ENCODE data around the gene GALR2.
"Not testable (repeated sequence)": the region's sequence is repeated elsewhere in the genome, so short reads cannot be mapped to it uniquely, and the experiment has no call there.

The GALR2 gene

GRCh38 chr17:76049836-76050537, 24.6 kb upstream of the GALR2 start:
- DNase-seq: no peak

DNA sequence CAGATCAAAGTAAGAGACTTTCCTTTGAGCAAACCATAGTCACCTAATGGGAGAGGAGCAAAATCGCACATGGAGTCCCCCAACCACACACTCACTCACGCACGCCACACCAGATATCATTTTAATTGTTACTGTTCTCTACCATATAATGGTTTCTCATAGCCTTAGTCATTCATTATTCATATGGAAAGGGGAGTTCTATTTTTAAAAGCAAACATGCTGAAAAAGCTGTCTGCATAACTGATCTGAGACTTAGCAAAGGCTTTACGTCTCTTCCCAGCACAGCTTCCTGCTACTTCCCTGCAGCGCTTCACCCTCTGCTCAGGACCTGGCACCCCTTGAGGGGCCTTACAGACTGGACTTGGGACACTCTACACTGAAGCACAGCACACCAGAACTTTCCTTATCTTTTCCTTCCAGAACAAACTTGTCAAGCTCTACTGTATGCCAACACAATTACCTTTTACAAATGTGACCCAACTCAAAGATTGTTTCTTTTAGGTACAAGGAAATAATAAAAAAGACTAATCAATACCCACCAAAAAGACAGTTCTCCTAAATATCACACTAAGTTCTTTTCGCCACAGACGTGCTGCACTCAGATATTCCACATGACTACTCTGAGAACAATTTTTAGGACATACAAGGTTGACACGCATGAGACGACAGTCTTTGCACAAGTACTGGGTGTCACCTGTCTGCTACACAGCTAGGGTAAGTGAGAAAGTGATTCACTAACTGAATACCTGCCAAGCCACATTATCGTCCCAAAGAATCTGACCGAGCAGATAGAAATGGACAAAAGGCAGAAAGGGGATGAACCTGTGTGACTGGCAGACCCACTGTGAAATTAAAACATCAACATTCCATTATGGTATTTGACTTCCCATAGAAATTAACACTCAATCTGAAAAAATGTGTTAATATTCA, 23.8 kb upstream of the GALR2 start:
- DNase-seq: no peak

DNA sequence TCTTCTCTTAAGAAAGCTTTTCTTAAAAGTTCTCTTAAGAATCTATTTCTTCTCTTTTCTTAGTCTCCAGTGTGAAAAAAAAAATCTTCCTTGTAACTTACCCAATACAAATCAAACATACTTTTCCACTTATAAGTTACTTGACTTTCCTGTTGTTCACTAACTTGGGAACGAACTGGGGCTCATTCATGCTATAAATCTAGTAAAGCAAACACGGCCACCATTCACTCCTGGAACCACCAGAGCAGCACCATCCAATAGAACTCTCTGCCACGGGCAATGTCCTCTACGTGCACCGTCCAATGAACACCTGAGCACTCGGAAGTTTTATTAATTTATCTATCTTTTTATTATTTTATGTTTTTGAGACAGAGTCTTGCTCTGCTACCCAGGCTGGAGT, 23.0 kb upstream of the GALR2 start:
- no peak for DNase-seq

DNA sequence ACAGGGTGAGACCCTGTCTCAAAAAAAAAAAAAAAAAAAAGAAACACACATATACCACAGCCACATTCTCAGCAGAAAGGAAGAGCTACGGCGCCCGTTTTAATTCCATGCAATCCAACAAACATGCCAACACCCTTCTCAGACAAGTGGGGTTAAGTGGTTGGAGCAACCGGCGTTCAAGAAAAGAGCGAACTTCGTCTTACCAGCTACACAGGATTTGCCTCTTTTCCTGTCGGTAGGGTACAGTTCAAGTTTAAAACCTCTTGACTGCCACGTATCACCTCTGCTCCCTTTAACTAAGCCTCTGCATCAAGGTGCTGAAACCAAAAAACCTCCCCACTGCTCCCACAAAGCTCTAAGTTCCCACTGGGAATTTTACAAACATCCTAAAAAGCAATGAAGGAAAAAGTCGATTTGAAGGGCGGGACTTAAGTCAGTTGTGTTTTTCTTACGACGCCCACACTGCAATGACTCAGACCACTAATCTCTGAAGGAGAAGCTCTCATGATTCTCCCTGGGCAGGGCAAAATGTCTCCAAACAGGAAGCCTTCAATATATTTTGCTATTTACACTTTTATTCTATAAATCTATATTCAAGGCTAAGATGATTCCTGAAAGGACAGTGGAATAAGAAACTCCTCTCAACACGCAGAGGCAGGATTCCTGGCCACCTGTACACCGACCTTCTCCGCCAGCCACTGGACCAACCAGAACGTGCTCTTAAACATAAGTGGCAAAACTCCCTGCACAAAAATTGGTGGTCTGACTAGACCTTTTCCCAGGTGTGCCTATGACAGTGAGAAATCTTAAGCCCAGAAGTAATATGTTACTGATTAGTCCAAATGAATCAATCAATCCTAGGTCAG, 21.1 kb upstream of the GALR2 start:
- no peak for DNase-seq

GRCh38 chr17:76054112-76054476, 20.5 kb upstream of the GALR2 start:
- no peak for DNase-seq

GRCh38 chr17:76056882-76057281, 17.7 kb upstream of the GALR2 start:
- no peak for DNase-seq

DNA sequence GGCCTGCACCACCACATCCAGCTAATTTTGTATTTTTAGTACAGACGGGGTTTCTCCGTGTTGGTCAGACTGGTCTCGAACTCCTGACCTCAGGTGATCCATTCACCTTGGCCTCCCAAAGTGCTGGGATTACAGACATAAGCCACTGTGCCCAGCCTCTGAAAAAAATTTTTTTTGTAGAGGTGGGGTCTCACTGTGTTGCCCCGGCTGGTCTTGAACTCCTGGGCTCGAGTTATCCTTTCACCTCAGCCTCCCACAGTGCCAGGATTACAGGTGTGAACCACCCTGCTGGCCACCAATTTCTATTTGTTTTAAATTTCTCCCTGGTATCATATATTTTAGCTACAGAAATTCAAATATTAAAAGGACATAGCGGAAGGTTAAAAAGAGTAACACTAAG, 16.3 kb upstream of the GALR2 start:
- not testable (repeated sequence) for DNase-seq

DNA sequence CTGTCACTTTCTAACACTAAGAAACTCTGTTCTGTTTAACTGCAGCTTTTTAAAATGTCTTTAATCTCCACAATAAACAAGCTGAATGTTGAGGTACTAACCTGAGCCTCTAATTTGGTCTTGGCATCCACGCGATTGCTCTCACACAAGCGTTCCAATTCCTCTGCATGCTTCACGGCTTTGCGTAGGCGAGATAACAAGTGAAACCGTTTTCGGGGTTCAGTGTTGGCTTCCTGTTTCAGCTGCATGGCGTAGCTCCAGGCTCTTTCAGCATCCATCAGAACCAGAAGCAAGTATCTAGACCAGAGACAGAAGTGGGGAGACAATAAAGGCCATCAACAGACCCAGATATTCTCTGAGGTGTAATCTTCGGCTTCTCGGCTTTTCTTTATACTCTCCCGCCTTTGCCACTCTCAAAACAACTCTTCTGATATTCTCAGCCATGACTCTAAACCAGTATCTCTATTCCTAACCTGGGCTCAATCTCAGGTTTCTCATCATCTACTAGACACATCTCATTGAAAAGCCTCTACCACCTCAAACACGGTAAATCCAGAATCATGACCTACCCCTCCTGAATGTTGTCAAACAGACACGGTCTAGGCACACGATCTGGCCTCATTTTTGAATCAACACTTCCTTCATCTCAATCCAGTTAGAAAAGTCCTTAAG, 10.6 kb upstream of the GALR2 start:
- DNase-seq: no peak

DNA sequence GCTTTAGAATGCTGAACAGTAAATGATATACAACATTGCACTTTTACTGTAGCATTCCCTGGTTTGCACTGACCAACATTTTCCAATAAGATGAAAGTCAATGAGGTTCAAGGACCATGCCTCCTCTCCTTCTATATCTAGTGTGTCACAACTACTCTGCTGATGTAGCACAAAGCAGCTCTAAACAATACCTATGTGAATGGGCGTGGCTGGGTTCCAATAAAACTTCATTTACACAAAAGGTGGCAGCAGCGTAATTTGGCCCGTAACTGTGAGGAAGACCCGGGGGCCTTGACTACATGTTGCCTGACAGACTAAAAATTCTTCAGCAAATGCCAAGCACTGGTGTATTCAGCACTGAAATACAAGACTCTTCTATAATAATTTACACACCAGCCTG, 8.8 kb upstream of the GALR2 start:
- no peak for DNase-seq

GRCh38 chr17:76071531-76072147, 2.9 kb upstream of the GALR2 start:
- DNase-seq: no peak

DNA sequence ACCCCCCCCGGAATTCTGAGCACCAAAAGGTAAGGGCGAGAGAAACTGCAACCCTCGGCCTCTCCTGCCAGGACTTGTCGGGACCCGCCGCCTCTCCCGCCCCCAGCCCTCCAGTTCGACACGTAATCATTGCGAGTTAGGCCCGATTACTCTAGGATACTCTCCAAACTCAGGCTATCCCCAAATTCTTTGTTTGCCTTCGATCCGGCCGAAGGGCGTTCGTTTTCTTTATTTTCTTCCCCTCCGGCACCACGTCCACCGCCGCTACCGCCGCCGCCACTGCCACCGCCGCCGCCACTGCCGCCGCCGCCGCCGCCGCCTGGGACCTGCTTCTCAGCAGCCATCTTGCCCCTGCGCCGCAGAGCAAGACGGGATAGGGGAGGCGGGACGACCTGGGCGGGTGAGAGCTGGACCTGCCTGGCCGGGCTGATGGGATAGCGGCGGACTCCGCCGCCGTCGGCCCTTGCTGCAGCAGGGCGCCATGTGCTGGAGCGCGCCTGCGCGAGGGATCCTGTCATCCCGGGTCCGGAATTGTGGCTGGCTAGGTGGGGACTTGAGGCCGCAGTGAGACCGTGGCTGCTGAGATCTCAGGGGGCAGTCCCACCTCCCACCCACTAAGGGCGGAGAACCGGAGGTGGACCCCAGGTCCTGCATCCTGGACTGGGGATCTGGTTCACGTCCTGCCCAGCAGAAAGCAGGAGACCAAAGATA, 2.3 kb upstream of the GALR2 start, which contains the start of gene SRP68:
SRP68 (minus strand) TSS at position 370 of the 711 bp plus-strand sequence; CDS start at position 344, 26 bp downstream.
- peak in 55 of 56 donors; percentile 60 to 98 (median 91) for DNase-seq

DNA sequence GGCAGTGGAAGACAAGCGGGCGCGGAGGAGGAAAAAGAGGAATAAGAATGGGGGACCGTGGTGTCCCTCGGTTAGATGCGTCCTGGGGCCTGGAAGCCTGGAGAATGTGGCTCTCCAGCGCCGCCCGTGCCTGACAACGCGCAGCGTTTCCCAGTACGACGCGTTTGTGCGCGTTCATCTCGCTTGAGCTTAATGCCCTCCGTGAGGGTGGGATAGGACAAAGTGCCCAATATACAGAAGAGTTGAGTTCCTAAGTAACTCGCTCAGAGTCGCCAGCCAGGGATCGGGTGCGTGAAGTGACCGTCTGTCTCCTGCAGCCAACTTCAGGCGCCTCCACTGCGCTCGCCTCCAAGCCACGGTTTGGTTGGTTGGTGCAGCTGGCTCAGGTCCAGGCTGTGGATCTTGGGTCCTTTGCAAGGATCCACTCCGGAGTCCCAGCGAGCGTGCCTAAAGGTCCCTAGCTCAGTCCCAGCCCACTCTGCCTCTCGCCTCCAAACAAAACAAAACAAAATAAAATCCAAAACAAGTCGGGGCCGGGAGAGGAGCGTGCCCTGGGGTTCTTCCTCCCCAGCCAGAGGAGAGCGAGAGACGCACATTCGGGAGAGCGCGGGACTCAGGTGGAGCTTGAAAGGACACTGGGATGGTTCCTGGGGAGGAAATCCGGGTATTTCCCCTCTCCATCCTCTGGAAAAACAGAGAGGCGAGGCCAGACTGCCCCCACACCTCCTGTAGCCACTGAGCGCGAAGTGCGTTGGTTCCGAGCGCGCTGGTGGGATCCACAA, 974 bp downstream of the GALR2 start:
- DNase-seq: no peak

DNA sequence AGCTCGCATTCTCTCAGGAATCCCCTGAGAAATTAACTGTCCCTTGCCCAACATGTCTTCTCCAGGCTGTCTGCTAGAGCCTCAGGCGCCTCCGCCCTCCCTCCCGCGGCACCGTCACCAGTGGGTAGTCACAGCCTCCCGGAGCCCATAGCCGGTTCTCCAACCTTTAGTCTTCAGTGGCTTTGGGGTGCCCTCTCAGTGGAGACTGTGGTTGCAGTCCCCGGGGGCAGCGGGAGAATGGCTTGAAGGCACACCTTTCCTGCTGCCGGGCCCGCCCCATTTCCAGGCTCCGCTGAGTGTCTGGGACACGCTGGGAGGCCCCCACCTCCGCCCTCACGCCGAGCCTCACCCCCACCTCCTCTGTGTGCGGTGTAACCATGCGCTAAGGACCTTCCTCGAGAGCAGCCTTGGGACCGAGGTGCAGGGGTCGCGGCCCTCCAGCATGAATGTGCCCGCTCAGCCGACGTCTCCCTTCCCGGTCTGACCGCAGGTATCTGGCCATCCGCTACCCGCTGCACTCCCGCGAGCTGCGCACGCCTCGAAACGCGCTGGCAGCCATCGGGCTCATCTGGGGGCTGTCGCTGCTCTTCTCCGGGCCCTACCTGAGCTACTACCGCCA, 1.7 kb downstream of the GALR2 start:
- DNase-seq: no peak

DNA sequence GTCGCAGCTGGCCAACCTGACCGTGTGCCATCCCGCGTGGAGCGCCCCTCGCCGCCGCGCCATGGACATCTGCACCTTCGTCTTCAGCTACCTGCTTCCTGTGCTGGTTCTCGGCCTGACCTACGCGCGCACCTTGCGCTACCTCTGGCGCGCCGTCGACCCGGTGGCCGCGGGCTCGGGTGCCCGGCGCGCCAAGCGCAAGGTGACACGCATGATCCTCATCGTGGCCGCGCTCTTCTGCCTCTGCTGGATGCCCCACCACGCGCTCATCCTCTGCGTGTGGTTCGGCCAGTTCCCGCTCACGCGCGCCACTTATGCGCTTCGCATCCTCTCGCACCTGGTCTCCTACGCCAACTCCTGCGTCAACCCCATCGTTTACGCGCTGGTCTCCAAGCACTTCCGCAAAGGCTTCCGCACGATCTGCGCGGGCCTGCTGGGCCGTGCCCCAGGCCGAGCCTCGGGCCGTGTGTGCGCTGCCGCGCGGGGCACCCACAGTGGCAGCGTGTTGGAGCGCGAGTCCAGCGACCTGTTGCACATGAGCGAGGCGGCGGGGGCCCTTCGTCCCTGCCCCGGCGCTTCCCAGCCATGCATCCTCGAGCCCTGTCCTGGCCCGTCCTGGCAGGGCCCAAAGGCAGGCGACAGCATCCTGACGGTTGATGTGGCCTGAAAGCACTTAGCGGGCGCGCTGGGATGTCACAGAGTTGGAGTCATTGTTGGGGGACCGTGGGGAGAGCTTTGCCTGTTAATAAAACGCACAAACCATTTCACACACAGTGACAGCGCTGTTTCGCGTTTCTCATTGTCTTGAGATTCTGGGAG, 2.4 kb downstream of the GALR2 start:
- no peak for DNase-seq

DNA sequence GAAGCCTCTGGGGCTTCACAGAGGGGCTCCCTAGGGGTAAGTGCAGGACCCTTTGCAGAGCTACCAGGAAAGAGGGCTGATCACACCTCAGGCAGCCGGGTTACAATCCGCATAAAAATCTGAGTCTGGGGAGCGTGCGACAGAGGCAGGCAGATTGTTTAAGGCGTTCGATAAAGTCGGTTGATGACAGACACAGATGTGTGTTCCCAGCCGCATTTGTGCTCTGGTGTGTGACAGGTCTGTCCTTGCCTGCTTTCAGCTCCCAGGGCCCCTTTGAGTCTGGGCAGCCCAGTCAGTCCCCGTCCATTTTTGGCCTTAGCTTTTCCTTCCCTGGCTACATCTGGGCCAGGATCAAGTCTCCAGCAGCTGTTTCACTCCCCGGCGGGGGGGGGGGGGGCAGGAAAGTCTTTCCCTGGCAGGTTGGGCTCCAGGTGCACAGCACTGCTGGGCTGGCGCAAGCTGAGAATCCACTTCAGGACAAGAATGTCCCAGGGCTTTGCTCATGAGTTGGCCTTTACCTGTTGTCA, 3.1 kb downstream of the GALR2 start:
- no peak for DNase-seq

DNA sequence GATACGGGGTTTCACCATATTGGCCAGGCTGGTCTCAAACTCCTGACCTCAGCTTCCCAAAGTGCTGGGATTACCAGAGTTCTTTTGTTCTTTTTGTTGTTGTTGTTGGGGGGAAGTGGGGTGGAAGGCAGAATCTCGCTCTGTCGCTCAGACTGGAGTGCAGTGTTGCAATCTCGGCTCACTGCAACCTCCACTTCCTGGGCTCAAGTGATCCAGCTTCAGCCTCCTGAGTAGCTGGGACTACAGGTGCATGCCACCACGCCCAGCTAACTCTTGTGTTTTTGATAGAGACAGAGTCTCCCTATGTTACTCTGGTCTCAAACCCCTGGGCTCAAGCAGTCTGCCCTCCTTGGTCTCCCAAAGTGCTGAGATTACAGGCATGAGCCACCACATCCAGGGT, 3.8 kb downstream of the GALR2 start:
- not testable (repeated sequence) for DNase-seq

- DNase-seq: no peak
These were observed 4.4 kb downstream of the GALR2 start, which contains the start of gene ZACN for GRCh38 chr17:76078860-76079534. ZACN (plus strand) TSS chr17:76079182; CDS start chr17:76079265, 83 bp downstream.

Data from amygdala (tissue), 56 donors.